OCI-LY3 (cell line): Measurements from ENCODE around the gene RPS29.
A peak's percentile ranks its signal among the peaks of the same experiment; 100 is the strongest.

Experiments
- H2AFZ ChIP-seq: fragments of 200-600, 300-600 bp; shearing (Covaris generic); 2 replicates; pipeline ENCODE4 v1.6.0; 2014; ENCODE audit warnings: antibody characterized with exemption, low read depth, low read length
- H3K27ac ChIP-seq: fragments of 200-600, 300-600 bp; sonication (generic); 2 replicates; pipeline ENCODE4 v1.5.1; 2014; ENCODE audit warnings: mild to moderate bottlenecking, low read length, moderate library complexity, mixed read lengths
- H3K27me3 ChIP-seq: fragments of 200-600, 300-600 bp; sonication (generic); 2 replicates; pipeline ENCODE4 v1.6.1; 2014; ENCODE audit warnings: low read depth, low read length, mixed read lengths
- H3K36me3 ChIP-seq: fragments of 200-600, 300-600 bp; sonication (generic); replicated peaks from 2 replicates; pipeline ENCODE3; 2014; ENCODE audit warnings: low read depth, low read length, mixed read lengths
- H3K4me1 ChIP-seq: fragments of 300-600, 200-600 bp; sonication (generic); 2 replicates; pipeline ENCODE4 v1.6.1; 2014; ENCODE audit warnings: low read length, mixed read lengths
- H3K4me2 ChIP-seq: fragments of 200-600, 300-600 bp; sonication (generic); 2 replicates; pipeline ENCODE4 v1.6.1; 2014; ENCODE audit warnings: low read length, mixed read lengths
- H3K4me3 ChIP-seq: fragments of 300-600, 200-600 bp; sonication (generic); 2 replicates; pipeline ENCODE4 v1.5.1; 2014; ENCODE audit warnings: antibody characterized with exemption, mild to moderate bottlenecking, low read length, moderate library complexity
- H3K79me2 ChIP-seq: fragments of 300-600, 200-600 bp; shearing (Covaris generic); 2 replicates; pipeline ENCODE4 v1.6.1; 2014; ENCODE audit warnings: mild to moderate bottlenecking, low read length, mixed read lengths
- H3K9ac ChIP-seq: fragments of 300-600, 200-600 bp; shearing (Covaris generic); 2 replicates; pipeline ENCODE4 v1.6.0; 2014; ENCODE audit warnings: mild to moderate bottlenecking, low read length, moderate library complexity
- H3K9me3 ChIP-seq: fragments of 200-600, 300-600 bp; shearing (Covaris generic); 2 replicates; pipeline ENCODE4 v1.6.1; 2014; ENCODE audit warnings: low read length, mixed read lengths; ENCODE audit not compliant: insufficient read depth
- H4K20me1 ChIP-seq: fragments of 200-600, 300-600 bp; sonication (generic); 2 replicates; pipeline ENCODE4 v1.6.1; 2016; ENCODE audit warnings: low read length, mixed read lengths; ENCODE audit not compliant: insufficient read depth
- EZH2phosphoT487 ChIP-seq: fragments of 200-600 bp; shearing (Covaris generic); IDR thresholded peaks from 2 replicates; pipeline ENCODE4 v1.6.1; 2018; ENCODE audit warnings: antibody characterized with exemption, mixed run types, low read depth
- TF ChIP-seq, protein P1 (sequence below): fragments of 200-600, 300-600 bp; sonication (generic); IDR thresholded peaks from 2 replicates; pipeline ENCODE4 v1.5.1; 2014; ENCODE audit warnings: antibody characterized with exemption, low read length, low read depth

Gene RPS29

DNA sequence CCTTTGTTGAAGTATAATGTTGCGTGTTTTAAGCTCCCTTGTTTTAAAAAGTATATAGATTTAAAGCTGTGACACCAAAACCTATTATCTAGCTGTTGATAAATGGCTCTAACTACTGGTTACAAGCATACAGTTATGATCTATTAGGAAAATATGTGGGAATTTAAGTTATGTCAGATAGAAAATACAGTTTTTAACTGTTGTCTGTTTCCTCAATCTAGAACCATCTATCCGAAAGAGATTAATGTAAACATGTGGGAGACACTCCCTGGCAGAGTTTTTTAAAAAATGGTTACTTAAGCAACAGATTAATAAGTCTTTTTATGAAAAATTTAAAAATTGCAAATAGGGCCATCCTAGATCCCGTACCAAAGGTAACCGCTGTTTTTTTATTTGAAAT lies 26.1 kb upstream of the RPS29 start:
- no peak overlapping the region for H3K27ac ChIP-seq
- no peak overlapping the region for H3K9ac ChIP-seq

DNA sequence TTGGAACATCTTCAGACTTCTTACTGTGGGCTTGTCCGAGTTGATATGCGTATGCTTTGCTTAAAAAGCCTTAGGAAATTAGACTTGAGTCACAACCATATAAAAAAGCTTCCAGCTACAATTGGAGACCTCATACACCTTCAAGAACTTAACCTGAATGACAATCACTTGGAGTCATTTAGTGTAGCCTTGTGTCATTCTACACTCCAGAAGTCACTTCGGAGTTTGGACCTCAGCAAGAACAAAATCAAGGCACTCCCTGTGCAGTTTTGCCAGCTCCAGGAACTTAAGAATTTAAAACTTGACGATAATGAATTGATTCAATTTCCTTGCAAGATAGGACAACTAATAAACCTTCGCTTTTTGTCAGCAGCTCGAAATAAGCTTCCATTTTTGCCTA lies 21.4 kb upstream of the RPS29 start:
- Histone ChIP-seq H4K20me1 (0 out of 2 replicates have a peak, but pooled peaks cover 3% of the 10 kb centered on the region), H3K4me1 (no peaks in the 10 kb centered on the region), H3K79me2 (peaks cover 82% of the 10 kb centered on the region), H2AFZ (no peak overlapping the region), H3K4me2 (no peak overlapping the region), H3K27ac (no peak overlapping the region), H3K9me3 (no peaks in the 10 kb centered on the region), H3K9ac (no peak overlapping the region), H3K4me3 (no peak overlapping the region), H3K36me3 (peaks cover 45% of the 10 kb centered on the region), H3K27me3 (no peaks in the 10 kb centered on the region)
- TF ChIP-seq, protein P1, sequence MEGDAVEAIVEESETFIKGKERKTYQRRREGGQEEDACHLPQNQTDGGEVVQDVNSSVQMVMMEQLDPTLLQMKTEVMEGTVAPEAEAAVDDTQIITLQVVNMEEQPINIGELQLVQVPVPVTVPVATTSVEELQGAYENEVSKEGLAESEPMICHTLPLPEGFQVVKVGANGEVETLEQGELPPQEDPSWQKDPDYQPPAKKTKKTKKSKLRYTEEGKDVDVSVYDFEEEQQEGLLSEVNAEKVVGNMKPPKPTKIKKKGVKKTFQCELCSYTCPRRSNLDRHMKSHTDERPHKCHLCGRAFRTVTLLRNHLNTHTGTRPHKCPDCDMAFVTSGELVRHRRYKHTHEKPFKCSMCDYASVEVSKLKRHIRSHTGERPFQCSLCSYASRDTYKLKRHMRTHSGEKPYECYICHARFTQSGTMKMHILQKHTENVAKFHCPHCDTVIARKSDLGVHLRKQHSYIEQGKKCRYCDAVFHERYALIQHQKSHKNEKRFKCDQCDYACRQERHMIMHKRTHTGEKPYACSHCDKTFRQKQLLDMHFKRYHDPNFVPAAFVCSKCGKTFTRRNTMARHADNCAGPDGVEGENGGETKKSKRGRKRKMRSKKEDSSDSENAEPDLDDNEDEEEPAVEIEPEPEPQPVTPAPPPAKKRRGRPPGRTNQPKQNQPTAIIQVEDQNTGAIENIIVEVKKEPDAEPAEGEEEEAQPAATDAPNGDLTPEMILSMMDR, result no peak
- no peak for TF ChIP-seq EZH2phosphoT487

More for the DNA sequence above, 26.1 kb upstream of the RPS29 start:
- Histone ChIP-seq H3K4me3 (no peak overlapping the region), H3K27me3 (no peaks in the 10 kb centered on the region), H2AFZ (no peak overlapping the region), H3K9me3 (no peaks in the 10 kb centered on the region), H3K4me1 (no peaks in the 10 kb centered on the region), H3K4me2 (no peak overlapping the region), H3K79me2 (peaks cover 84% of the 10 kb centered on the region), H4K20me1 (0 out of 2 replicates have a peak, but pooled peaks cover 3% of the 10 kb centered on the region), H3K36me3 (peaks cover 48% of the 10 kb centered on the region)
- TF ChIP-seq EZH2phosphoT487, result no peak
- TF ChIP-seq, protein P1, result no peak

DNA sequence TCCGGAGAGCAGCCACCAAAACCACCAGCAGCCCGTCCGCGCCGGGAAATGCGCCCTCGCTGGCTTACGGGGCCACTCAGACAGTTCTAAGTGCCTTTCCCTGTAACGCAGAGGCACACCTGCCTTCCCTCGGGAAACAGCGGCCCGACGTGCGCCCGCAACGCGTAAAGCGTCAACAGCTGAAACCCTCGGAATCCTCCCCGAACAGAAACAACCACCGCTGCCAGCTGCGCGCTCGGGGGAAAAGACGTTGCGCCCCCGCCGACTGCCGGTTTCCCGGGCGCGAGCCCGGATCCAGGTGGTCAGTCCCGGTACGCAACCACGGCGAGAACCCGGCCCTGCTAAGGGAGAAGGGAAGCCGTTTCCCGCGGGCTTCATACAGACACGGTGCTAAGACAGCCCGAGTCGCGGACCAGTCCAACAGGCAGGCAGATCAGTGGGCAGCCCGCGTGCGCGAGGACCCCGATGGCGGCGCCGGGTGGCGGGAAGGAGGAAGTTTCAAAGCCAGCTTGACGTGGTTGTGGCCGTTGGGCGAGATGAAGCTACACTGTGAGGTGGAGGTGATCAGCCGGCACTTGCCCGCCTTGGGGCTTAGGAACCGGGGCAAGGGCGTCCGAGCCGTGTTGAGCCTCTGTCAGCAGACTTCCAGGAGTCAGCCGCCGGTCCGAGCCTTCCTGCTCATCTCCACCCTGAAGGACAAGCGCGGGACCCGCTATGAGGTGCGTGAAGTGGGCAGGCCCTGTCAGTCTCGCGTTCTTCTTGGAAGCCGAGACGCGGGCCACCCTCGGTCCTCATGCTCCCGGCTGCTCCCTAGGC lies 12.5 kb upstream of the RPS29 start, which contains the start of gene LRR1:
Gene LRR1, plus strand, starts transcription at position 456 of the 816 bp plus-strand sequence. Its CDS starts 81 bp downstream, at position 537.
- H3K4me1 ChIP-seq, result peaks cover 25% of the 10 kb centered on the region
- peak within 1 kb of the TSS; percentile 75 for H3K4me2 ChIP-seq
- H3K36me3 ChIP-seq, result peaks cover 14% of the 10 kb centered on the region
- no peak for TF ChIP-seq EZH2phosphoT487
- TF ChIP-seq, protein P1, result no peak
- no peaks in the 10 kb centered on the region for H3K27me3 ChIP-seq
- peaks cover 60% of the 10 kb centered on the region for H3K79me2 ChIP-seq
- H3K9ac ChIP-seq, result peak within 1 kb of the TSS; percentile 92
- no peaks in the 10 kb centered on the region for H3K9me3 ChIP-seq
- H2AFZ ChIP-seq, result peak within 1 kb of the TSS; percentile 58; the same call in 1 of the 2 replicates
- H3K4me3 ChIP-seq, result peak within 1 kb of the TSS; percentile 85
- peak within 1 kb of the TSS; percentile 88 for H3K27ac ChIP-seq
- no peaks in the 10 kb centered on the region for H4K20me1 ChIP-seq

DNA sequence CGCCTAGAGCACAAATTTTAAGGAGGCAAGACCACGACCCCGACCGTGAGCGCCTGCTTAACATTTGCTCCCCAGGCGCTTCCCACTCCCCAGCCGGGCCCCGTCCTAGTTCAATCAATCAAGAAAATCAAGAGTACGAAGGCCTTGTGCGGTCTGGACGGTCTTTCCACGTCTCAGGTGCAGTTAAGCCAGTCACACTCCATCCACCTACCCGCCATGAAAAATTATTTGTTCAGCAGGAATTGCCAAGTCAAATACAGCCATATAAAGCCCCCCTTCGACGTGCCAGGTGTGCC lies 12.0 kb upstream of the RPS29 start:
- Histone ChIP-seq H3K79me2 (peaks cover 58% of the 10 kb centered on the region), H3K27me3 (no peaks in the 10 kb centered on the region), H4K20me1 (no peaks in the 10 kb centered on the region), H3K4me2 (peak overlapping the region; percentile 75), H3K4me1 (peaks cover 30% of the 10 kb centered on the region), H3K27ac (peak overlapping the region; percentile 88), H3K9ac (peak overlapping the region; percentile 92), H3K36me3 (peaks cover 12% of the 10 kb centered on the region), H2AFZ (0 out of 2 replicates have a peak overlapping the region, but pooled peaks have one; percentile 58), H3K9me3 (no peaks in the 10 kb centered on the region), H3K4me3 (peak overlapping the region; percentile 85)
- no peak for TF ChIP-seq EZH2phosphoT487
- TF ChIP-seq, protein P1, result no peak
